ENCODE measurements around the gene FGGY.

Gene FGGY

DNA sequence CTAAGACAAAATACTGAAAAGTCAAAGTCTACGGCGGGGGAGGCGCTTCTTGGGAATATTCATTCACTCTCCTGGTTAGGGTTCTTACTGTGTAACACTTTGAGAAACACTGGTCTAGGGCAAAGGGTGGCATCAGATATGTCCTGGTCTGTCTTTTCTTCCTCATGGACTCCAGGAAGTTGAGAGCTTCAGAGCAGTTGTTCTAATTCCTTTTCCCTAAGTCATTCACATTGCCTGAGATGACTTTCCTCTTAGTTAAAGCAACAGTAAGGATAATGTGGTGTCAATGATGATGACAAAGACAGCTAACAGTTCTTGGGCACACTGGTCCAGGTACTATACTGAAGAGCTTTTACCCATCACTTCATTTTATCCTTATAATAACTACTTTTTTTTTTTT lies 27.0 kb downstream of the FGGY start:
- POLR2A ChIA-PET: no interaction called here

DNA sequence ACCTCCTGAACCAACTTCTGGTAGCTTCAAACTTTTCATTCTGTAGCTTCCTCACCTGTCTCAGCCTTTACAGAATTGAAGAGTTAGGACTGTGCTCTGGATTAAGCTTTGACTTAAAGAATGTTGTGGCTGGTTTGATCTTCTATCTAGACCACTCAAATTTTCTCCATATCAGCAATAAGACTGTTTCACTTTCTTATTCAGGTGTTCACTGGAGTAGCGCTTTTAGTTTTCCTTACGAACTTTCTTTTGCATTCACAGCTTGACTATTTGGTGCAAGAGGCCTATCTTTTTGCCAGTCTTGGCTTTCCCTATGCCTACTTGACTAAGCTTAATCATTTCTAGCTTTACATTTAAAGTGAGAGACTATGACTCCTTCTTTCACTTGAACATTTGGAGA lies 31.5 kb downstream of the FGGY start:
- ChIA-PET CTCF (interaction anchor here (1.4 to 2.2 kb wide), 5 partner anchors 9 to 328 kb away, joined by 3 to 7 read pairs (median 4); no protein-coding TSS in a partner anchor), POLR2A (no interaction called here)
- no peak for DNase-seq (ENCODE audit: extremely low spot score)
- TF ChIP-seq, protein P1, sequence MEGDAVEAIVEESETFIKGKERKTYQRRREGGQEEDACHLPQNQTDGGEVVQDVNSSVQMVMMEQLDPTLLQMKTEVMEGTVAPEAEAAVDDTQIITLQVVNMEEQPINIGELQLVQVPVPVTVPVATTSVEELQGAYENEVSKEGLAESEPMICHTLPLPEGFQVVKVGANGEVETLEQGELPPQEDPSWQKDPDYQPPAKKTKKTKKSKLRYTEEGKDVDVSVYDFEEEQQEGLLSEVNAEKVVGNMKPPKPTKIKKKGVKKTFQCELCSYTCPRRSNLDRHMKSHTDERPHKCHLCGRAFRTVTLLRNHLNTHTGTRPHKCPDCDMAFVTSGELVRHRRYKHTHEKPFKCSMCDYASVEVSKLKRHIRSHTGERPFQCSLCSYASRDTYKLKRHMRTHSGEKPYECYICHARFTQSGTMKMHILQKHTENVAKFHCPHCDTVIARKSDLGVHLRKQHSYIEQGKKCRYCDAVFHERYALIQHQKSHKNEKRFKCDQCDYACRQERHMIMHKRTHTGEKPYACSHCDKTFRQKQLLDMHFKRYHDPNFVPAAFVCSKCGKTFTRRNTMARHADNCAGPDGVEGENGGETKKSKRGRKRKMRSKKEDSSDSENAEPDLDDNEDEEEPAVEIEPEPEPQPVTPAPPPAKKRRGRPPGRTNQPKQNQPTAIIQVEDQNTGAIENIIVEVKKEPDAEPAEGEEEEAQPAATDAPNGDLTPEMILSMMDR (IDR thresholded peaks at IDR 0.05; ENCODE audit: control extremely low read depth, extremely low read depth, low read depth, missing control alignments): no peak

More for the DNA sequence above, 27.0 kb downstream of the FGGY start:
- DNase-seq (ENCODE audit: extremely low spot score): no peak
- TF ChIP-seq, protein P1 (IDR thresholded peaks at IDR 0.05; ENCODE audit: control extremely low read depth, extremely low read depth, low read depth, missing control alignments): no peak
- CTCF ChIA-PET: no interaction called here

- ChIA-PET POLR2A (no interaction called here), CTCF (interaction anchor here (0.7 to 1.5 kb wide), 2 partner anchors 50 to 327 kb away, joined by 3 read pairs; no protein-coding TSS in a partner anchor)
- TF ChIP-seq, protein P1 (IDR thresholded peaks at IDR 0.05; ENCODE audit: control extremely low read depth, extremely low read depth, low read depth, missing control alignments): no peak
- no peak for DNase-seq (ENCODE audit: extremely low spot score)
These were observed 32.6 kb downstream of the FGGY start for GRCh38 chr1:59329412-59330053.

DNA sequence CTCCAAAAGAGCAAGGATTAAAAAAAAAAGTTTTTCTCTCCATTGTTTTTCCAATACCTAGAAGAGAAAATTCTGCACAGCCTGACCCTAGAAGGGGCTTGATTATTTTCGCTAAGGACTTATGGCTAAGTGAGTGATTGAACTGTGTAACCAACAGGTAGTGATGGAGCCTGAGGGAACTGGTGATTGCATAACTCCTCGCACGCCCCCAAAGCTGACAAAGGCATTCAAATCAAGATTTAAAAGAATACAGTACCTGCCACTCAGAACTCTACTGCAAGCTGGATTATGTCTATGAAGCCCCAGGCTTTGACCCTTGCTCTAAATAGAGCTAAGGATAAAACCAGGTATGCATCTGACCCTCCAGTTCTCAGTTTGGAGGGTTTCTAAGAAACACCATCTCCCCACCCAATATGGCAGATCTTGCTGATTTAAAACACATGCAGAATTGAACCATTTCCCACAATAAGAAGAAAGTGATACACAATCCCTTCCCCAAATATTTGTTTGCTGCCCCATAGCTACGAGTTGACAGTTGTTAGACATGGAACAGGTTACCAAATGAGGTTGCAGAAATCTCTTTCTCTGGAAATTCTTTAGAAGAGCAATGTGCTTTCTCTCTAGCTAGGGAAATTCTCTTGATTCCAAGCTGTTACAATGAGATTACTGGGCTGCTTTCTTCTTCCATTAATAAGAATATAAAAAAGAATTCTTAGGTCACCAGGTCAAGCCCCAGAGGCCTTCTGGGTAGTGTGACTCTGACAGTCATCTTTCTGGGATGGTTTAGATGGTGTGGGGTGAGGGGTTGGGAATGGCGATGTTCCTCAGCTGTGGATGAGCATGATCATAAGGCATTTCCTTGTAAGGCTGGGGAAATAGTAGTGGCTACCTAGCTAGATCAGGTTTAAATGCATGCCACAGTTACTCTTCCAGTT lies 35.1 kb downstream of the FGGY start:
- CTCF ChIA-PET: interaction anchor here (1.3 kb wide), 1 partner anchor 11 kb away, joined by 3 read pairs; no protein-coding TSS in a partner anchor
- POLR2A ChIA-PET: no interaction called here
- no peak for DNase-seq (ENCODE audit: extremely low spot score)
- TF ChIP-seq, protein P1 (IDR thresholded peaks at IDR 0.05; ENCODE audit: control extremely low read depth, extremely low read depth, low read depth, missing control alignments): no peak

DNA sequence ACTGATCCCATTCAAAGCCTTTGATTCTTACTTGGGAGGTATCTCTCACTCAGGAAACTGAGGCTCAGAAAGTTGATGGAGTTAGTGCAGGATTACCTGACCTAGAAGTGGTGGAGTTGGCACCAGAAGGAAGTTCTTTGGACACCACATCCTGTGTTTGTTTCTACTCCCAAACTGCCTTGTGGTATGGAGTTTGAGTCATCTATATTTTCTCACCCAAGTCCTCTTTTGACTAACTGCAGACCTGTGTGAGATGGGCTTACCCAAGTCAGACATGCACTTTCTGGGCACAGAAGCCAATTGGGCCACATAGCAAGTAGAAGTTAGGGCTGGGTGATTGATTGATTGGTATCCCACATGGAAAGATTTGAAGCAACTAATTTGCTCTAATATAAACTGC lies 36.1 kb downstream of the FGGY start:
- ChIA-PET CTCF (interaction anchor here (0.9 to 1.3 kb wide), 2 partner anchors 12 kb away, joined by 3 read pairs; no protein-coding TSS in a partner anchor), POLR2A (no interaction called here)
- DNase-seq (ENCODE audit: extremely low spot score): no peak
- TF ChIP-seq, protein P1 (IDR thresholded peaks at IDR 0.05; ENCODE audit: control extremely low read depth, extremely low read depth, low read depth, missing control alignments): no peak

DNA sequence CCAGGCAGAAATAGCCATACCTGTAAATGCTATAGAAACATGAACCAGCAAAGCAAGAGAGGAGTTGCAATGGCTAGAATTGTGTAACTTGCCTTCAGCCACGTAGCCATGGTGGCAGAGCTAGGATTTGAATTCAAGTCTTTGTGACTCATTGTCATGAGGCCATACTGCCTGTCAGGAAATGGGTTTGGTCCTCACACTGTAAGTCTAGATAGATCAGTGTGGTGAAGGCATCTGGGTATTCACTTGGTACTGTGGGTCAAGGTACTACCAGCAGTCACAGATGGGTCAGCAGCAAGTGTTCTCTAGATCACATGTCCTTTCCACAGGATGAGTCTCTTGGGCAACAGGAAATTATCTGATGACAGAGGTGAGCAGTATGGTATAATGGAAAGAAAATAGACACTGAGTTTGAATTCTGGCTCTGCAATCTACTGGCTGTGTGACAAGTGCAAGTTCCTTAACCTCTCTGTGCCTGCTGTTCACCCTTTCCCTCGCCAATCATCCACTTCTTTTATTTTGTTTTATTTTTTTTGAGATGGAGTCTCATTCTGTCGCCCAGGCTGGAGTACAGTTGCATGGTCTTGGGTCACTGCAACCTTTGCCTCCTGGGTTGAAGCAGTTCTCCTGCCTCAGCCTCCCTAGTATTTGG lies 36.9 kb downstream of the FGGY start:
- TF ChIP-seq, protein P1 (IDR thresholded peaks at IDR 0.05; ENCODE audit: control extremely low read depth, extremely low read depth, low read depth, missing control alignments): no peak
- no peak for DNase-seq (ENCODE audit: extremely low spot score)
- POLR2A ChIA-PET: no interaction called here
- CTCF ChIA-PET: interaction anchor here (0.9 kb wide), 1 partner anchor 12 kb away, joined by 3 read pairs; no protein-coding TSS in a partner anchor
